Left renal cortex interstitium (tissue), 4 donors: Measurements from ENCODE around the gene PRDM16. TPM values are rescaled to one million over a fixed set of nuclear protein-coding genes. Genes with fewer than 3 reads are reported as not detected.

Experiments
- DNase-seq, 4 donors: peaks; one replicate each; pipeline ENCODE4 v3.0.0-alpha.2; 2013; ENCODE audit warnings: low read depth in 4 of 4, low spot score in 2 of 4, missing footprints in 1 of 4
- polyA plus RNA-seq, 4 donors: library from polyadenylated mRNA; unstranded; fragments of 120-200 nt; gene quantifications; one replicate each; pipeline ENCODE4 v1.2.1, GENCODE V29; 2013; ENCODE audit not compliant: insufficient read length in 4 of 4

Gene PRDM16
- polyA plus RNA-seq, 4 donors, result 4.9 to 12.5 (median 7.0) TPM

DNA sequence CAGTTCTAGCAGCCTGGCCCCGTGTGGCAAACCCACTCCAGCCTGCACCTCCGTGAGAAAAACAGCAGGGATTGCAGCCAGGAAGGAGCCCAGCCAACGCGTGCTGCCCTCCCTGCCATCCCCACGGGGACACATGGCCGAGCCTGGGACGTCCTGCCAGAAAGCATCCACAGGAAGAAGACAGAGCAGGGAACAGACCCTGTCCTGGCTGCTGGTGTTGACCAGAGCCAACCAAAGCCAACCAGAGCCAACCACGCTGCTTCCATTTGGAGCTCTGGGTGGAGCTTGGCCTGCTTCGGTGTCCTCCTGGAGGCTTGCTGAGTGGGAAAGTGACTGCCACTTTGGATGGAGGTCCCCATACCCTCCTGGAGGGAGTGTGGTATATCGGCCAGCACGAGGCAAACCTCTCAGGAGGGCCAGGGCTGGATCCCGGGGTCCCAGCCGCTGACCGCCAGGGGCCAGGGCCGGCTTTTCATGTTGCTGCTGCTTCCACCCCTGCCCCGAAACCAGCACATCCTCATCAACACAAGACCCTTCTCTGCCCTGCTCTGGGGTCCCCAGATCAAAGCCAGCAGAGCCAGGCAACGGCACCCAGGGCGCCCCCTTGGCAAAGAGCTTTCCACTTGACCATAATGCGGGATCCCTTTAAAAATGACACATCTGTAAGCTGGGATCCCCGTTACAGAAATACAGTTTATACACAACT, 304.9 kb downstream of the PRDM16 start:
- DNase-seq, result no peak

DNA sequence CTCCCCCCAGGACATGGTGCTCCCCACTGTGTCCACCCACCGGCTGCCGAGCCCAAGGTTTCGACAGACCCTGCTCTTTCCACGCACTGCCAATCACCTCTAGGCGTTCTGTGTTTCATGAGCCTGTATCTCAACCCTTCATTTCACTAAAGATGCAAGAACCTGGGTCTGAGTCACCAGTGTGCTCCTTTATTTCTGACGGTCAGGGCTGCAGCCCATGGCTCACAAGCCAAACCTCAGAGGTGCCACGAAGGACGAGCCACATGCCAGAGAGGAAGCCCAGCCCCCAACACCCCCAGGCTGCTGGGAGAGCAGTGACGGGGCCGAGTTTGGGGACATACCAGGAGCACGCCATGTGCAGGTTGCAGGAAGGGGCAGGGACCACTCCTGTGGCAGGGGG, 306.2 kb downstream of the PRDM16 start:
- DNase-seq, result no peak

DNA sequence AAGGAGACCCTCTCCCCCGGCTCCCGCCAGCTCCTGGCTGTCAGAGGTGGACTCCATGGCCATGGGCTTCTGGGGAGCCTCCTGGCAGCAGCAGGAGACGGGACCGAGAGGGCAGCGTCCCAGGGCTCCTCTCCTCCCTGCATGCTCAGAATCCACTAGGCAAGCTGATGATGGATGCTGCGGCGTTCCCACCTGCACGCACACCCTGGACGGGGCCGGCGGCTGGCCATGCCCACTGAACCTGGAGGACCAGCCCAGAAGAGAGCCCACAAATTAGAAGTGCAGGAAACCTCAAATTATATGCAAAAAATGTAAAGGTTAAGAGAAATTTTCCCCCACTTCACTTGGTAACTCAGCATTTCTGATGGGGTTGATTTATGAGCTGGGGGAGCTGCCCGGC, 308.2 kb downstream of the PRDM16 start:
- DNase-seq, result no peak

DNA sequence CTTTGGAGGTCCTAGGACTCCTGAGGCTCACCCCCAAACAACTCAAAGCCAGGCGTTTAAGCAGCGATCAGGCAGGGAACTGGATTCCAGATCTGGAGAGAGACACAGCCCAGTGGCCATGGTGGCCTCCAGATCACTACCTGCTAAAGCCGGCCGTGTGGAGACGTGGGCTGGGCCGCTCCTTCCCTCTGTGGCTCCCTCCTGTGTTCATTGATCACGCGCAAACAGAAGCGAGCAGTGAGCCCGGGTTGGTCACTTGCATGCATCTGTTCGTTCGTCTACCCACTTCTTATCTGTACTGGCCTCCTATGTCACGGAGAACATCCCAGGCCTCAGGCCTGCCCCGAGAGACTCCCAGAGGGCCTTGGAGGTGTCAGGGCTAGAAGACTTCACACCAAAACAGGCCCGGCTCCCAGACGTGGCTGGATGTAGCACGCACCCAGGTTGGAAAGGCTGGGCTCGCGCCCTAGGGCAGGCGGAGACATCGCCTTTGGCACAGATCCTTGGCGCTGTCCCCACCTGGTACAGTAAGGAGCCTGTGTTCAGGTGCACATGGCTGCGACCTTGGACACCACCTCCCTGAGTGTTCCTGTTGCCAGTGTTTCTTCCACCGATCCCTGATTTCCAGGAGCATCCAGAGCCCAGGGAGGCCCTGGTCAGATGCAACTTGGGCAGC, 308.7 kb downstream of the PRDM16 start:
- DNase-seq, result no peak

DNA sequence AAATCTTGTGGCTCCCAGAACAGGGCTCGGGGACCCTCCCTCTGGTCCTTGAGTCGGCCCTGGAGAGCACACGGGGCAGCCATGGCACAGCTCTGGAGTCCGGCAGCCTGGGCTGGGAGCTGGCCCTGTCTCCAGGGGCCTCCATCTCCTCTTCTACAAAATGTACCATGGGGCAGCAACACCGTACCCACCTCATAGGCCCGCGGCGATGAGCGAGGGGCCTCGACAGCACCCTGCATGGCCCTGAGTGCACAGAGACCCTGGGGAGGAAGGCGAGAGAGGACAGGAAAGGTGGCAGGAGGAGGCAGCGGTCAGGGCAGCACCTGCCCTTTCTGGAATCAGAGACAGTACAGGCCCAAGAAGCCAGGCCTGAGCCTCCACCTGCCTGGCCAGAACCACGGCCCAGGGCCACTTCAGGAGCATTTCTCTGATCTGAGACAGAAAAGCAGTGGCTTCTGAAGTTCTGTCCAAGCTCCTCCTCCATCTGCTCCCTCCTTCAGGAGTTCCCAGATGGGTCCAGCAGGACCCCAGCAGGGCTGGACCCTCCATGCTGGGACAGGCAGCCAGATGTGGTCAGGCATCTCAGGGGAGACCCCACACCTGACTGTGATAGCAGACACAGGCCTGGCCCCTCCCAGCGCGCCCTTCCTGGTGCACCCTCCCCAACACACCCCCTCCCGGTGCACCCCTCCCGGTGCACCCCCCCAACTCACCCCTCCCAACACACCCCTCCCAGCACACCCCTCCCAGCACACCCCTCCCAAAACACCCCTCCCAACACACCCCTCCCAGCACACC, 309.6 kb downstream of the PRDM16 start:
- DNase-seq, result no peak

DNA sequence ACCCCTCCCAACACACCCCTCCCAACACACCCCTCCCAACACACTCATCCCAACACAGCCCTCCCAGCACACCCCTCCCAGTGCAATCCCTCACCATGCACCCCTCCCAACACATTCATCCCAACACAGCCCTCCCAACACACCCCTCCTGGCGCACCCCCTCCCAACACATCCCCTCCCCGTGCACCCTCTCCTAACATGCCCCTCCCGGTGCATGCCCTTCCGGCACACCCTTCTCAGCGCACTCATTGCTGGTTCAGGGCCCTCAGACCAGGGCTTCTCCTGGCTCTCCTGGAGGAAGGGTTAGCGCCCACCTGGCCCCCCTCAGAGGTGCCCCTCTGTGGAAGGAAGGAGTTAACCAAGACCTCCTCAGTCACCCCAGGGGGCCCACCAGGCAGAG, 310.9 kb downstream of the PRDM16 start:
- no peak for DNase-seq

DNA sequence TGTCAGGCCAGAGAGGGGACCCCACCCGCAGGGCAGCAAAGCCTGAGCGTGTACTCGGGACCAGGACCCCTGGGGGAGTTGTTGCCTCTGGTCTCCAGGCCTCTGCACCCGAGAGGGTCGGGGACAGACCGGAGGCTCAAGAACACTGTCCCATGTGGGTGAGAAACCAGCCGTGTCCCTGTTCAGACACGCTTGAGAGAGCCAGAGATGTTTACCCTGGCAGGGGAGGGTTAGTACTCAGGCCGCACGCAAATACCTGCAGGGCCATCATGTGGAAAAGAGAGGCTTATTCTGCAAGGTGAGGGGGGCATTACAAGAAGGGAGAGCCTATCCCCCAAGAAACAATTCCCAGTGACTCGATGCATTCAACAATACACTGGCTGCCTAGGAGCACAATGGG, 311.5 kb downstream of the PRDM16 start:
- DNase-seq, result peak in 1 of 4 donors; percentile 54

DNA sequence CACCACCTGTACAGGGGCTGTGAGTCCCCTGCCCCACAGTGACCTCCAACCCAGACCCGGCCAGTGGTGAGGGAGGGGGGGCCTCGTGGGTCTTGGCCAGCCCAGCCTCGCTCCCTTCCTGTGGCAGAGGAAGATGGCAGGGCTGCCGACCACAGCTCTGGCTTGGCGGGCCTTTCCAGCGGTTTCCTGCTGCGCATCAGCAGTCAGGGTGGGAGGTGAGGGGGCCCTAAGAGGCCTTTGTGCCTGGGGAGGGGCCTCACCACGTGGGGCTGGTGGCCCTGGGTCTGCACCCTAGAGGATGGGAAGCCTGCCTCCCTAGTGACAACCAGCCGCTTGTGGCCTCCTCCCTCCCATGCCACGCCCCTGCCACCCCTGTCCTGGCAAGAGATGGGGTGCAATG, 312.9 kb downstream of the PRDM16 start:
- no peak for DNase-seq

DNA sequence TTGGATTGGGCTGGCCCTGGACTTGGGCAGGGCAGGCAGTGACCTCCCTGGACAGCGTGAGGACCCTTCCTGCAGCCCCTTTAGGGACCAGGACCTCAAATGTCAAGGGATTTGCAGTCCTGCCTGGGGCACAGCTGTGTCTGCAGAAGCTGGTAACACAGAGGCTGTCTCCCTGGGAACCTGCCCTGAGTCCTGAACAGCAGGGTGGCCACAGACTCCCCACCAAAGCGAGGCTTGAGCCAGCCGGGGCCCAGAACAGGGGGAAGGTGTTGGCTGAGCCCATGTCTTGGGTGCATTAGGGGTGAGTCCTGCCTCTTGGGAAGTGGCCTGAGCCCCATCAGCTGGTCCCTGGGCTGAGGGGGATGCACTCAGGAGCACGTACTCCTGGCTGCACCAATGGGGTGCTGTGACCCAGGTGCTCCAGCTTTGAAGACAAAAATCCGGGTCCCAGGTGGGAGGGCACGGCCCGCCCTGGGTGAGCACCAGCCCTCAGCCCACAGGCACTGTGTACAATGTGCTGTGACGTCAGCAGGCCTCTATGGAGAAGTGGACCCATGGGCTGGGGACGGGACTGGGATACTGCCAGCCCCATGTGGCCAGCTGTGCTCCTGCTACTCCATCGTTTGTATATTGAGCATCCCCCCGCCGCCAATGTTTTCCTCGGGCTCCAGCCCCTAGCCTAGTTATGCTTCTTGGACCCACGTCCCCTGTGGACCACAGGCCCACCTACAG, 313.5 kb downstream of the PRDM16 start:
- DNase-seq, result no peak

DNA sequence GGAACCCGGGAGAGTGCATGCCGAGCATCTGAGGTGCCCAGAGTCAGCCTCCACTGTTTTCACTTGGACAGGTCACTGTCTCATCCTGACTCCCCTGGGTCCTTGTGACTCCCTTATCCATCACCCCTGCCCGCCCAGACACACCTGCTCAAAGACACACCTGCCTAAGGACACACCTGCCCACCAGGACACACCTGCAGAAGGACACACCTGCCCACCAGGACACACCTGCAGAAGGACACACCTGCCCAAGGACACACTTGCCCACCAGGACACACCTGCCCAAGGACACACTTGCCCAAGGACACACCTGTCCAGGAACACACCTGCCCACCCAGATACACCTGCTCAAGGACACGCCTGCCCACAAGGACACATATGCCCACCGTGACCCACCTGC, 314.7 kb downstream of the PRDM16 start:
- no peak for DNase-seq

DNA sequence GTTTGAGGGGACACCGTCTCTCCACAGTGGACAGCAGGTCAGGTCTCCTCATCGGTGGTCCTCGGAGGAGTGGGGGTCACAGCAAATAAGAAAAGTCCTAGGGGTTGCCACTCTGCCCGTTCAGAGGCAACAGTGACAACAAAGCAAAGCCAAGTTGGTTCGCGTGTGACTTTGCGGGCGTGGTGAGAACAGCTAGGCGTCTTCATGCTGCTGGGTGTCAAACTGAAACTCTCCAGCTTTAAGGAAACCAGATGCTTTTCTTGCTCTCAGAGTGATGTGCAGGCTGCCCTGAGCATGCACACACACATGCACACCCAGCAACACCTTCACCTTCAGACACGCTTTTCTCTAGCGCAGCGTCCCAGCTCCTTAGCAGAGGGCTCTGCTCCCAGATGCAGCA, 315.4 kb downstream of the PRDM16 start:
- no peak for DNase-seq

DNA sequence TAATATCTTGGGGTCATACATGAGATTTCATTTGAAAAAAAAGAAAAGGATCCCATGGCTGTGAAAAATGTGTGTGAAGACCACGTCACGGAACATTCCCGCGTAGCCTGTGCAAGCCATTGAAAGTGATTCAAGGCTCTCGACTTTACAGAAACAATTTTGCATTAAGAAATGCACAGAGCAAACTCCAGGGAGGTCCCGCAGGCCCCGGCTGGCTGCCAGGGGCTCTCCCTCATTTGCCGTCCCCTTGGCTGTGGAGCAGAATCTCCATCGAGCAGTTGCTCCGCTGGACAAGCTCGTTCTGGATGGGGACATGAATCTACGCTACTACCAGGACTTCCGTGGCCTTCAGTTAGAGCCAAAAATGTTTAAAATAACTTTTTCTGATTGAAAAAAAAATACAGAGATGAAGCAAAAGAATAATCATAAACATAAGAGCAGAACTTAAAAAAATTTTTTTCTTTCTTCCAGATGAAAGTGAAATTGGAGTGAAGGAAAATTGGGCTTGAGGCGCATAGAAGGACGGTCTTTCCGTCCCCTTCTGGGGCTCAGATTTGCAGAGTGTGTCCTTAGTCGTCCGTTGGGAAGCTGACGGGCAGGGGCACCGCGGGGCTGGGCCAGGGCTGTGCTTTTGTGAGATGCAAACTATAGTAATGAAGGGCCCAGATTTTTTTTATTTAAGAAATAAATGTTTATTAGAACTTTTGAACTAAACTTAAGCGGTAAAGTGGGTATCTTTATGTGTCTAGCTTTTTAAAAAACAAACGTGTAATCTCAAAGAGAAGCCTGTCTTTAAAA, 317.4 kb downstream of the PRDM16 start:
- DNase-seq, result no peak

DNA sequence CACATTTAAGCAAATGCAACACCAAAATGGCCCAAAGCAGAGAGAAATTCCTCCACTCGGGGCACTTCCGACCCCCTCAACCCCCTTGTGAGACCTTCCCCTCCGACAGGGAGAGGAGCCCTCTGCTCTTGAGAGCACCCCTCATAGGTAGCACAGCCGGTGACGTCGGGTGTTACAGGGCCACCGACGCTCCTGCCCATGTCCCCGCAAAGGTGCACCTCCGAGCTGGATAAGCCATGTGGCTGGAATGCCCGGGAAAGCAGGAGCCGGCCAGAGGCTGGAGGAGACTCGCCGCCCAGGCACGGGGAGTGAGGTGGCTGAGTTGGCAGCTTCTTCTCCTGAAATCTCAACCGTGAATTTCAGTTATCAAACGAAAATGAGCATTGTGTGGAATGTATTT, 318.4 kb downstream of the PRDM16 start:
- DNase-seq, result no peak

DNA sequence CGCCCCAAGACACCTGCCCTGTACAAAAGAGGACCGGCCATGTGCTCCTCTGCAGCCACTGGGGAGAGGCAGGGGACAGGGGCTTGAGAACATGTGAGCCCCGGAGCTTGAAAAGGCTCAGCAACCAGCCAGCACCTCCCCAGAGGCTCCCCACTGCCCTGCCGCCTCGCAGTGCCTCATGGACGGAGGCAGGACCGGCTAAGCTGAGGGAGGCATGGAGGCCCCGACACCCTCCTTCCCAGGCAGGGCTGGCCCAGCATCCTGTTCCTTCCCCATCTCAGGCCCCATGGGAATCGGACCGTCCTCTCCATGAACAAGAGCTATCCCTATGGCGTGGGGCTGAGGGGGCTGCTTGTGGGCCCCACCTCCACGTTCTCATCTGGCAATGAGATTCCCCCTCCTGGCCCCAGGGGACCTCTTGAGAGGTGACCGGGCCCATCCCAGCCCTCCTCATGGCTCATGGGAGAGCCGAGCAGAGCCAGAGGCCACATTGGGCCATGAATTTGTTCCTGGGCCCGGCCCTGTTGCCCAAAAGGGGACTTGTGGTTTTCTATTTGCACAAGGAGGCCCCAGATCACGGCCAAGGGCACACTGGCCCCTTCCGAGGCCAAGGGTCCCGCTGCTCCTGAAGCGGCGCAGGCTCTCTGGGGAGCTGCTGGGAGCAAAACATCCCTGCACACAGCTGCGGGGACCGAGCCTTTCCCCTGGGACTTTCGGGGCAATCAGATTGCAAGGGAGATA, 320.3 kb downstream of the PRDM16 start:
- DNase-seq, result no peak

DNA sequence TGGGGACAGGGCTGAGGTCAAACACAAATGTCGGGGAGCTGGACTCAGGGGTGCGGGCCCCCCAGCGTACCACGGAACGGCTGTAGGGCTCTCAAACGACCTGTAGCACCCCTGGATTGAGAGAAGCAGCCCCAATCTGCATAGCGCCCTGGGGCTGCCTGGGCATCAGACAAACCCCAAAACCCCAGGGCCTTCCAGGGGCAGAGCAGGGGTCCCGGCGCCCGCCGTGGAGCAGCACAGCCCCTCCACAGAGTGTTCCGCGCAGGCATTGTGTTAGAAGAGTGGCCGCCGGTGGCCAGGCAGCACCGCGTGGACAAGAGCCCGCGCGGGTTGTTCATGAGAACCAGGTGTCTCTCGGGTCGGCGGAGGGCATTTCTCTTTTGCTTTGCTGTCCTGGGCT, 321.3 kb downstream of the PRDM16 start:
- no peak for DNase-seq

DNA sequence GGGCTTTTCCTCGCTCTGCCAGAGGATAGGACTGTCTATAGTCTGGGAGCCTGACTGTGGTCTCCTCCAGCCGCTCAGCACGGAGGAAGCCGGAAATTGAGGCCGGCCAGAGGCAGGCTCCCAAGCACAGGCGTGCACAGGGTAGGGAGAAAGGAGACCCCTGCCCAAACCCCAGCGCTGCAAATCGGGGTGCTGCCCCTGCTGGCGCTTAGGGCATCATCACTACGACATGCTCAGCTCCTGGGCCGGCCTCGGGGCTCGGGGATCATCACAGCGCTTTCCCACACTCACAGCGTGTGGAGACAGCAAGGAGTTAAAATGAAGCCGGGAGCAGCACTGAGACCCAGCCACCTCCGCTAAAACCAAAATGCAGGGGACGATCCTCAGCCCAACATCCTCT, 322.7 kb downstream of the PRDM16 start:
- DNase-seq, result no peak

DNA sequence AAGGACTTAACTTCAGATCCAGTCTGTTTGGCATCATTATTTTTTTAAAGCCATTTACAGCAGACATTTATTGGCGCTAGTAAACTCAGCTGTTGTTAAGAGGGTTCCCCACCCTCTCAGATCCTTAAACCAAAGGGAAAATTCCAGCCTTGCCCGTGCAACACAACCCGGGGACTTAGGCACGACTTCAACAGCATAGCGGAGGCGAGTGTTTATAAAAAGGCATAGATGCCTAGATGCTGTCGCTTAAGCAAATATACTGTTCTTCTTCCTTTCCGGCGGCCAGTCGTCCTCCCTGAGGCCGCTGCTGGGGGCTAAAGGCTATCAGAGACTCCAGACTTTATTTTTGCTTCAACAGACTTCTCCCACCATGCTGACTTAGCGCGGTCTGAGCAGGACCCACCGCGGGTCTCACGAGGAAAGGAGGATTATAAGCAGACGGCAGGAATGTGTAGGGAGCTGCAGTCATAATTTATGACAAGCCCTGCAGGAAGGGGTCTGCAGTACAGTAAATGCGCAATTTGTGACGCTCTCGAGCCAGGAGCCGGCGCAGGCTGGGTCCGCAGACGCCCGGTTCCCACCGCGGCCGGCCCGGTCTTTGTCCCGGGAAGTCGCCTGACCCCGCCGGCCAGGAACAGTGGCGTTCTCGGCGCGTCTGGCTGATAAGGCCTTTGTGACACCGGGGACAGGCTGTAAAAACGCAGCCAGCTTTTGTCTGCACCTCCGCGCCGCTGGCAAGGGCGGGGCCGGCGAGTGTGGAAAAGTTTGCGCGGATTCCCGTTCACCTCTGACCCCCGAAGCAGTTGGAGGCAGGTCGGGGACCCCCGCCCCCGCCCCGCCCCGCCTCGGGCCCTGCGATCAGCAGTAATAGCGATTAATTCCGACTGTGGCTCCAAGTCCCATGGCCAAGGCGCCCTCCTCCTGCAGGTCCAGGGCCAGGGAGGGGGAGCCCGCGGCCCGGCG, 324.3 kb downstream of the PRDM16 start:
- DNase-seq, result peak in 1 of 4 donors; percentile 43
